HG03342 (cell line): ENCODE results near the gene TDP1.
"Not testable (repeated sequence)": the region's sequence is repeated elsewhere in the genome, so short reads cannot be mapped to it uniquely, and the experiment has no call there.

ENCODE experiments used
- ATAC-seq: cut with Tn5 transposase; IDR thresholded peaks from one replicate; pipeline ENCODE4 v1.9.1; 2021; ENCODE audit warnings: mild to moderate bottlenecking, moderate library complexity; ENCODE audit not compliant: unreplicated experiment

The TDP1 gene

GRCh38 chr14:90042496-90043252 is 86.9 kb downstream of the TDP1 start:
- ATAC-seq = no peak

- ATAC-seq = no peak
These were observed 89.9 kb downstream of the TDP1 start for GRCh38 chr14:90045616-90046015.

- ATAC-seq = no peak
These were observed 93.7 kb downstream of the TDP1 start for GRCh38 chr14:90049390-90049789.

DNA sequence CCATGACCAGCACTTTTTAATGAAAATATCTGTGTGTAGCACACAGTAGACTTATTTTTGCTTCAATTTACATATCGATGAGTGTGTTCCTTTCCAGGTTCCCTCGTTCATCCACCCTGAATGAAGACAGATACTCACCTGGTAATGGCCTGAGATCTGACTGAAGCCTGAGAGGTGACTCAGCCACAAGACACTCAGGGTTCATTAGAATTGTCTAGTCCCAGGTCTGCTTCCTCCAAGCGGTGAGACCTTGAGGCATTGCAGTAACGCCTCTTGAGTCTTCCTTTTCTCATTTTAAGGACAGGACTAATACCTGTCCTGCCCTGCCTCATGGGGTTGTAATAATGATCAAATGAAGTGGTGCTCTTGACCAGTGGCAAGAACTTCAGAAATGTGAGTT is 94.5 kb downstream of the TDP1 start:
- ATAC-seq = no peak

- no peak for ATAC-seq
These were observed 97.3 kb downstream of the TDP1 start for GRCh38 chr14:90053044-90053443.

- no peak for ATAC-seq
These were observed 99.1 kb downstream of the TDP1 start for GRCh38 chr14:90054803-90055202.

DNA sequence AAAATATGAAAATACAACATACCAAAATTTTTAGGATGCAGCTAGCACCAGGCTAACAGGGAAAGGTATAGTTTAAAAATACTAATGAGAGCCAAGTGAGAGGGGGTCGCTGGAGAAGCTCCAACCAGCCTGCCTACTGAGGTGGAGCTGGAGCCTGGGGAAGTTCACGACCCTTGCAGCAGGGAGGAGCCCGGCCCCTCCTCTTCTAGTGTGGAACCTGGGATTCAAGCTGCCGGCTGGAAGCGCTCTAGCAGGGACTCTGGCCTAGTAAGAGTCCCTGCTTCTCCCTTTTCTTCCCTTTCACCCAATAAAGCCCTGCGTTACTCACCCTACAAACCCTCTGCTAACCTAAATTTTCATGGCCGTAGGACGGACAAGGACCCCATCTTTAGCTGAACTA is 101.1 kb downstream of the TDP1 start:
- no peak for ATAC-seq

DNA sequence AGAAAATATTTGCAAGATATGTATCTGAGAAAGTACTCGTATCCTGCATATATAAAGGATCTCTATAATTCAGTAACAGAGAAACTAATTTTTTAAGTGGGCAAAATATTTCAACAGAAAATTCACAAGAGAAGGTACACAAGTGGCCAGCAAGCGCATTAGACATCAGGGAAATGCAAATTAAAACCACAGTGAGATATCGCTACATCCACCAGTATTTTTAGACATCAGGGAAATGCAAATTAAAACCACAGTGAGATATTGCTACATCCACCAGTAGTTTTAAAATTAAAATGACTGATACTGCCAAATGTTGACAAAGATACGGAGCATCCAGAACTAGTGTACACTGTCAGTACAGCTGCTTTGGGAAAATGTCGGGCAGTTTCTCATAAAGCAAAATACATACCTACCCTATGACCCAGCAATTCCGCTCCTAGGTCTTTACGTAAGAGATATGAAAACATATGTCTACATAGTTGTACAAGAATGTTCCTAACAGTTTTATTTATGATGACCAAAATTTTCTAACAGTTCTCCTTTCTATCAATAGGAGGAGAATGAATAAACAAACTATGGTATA is 103.2 kb downstream of the TDP1 start:
- no peak for ATAC-seq

DNA sequence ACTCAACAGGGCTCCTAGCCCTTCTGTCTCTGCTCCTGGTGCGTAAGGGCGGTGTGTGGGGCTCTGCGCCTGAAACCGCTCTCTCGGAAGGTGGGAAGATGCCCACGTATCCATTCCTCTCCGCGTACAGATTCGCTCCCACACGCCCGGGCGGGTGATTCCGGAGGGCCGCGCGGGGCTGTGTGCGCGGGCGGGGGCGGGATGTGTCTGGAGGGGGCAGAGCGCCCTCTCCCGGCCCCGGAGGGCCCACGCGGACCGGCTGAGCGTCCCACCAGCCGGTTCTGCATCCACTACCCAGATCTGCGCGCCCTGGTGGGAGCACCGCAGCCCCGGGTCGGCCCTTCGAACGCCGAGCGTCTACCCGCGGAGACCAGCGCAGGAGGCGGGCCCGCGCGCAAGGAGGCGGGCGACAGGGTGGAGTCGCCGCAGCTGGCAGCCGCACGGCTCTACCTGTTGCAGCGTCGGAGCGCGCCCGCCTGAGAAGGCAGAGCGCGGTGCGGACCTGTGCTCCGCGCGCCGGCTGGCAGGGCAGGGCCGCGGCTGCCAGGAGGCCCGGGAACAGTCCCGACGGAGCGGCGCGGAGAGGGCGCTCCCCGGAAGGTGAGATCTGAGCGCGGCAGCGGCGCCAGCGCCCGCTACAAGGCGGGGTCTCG is 104.7 kb downstream of the TDP1 start:
- peak; percentile 60 for ATAC-seq

DNA sequence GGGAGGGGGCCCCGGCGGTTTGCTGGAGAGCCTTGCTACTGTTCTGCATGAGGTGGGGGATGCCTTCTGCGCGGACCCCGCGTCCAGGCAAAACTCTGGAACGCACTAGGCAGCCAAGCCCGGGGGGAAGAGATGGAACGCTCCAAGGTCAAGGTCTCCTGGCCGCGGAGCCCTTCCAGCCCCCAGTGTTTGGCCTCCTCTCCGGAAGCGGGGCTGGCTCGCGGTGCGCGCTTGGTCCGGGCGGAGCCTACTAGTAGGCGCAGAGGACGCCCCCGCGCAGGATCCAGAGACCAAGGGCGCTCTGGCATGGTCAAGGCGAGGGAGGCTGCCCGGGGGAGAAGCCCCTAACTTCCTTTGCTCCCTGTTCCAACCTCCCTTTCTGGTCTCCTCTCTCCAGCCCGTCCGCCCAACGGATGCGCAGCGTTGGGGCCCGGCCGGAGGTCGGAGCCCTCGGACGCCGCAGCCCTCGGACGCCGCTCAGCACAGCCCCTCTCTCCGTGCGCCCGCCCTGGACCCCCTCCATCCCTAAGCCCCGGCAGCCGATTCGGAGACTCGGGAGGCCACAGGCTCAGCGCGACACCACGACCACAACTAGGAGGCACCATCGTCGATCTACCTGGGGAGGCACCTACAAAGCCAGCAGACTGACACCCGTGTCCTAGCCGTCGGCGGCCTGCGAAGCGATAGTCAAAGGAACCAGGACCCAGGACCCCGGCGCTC is 105.4 kb downstream of the TDP1 start:
- no peak for ATAC-seq

GRCh38 chr14:90061685-90062126 is 106.0 kb downstream of the TDP1 start, which contains the start of gene KCNK13:
TSS of gene KCNK13 (plus strand) at chr14:90061994. CDS start at chr14:90062206, 212 bp downstream.
- ATAC-seq = no peak

DNA sequence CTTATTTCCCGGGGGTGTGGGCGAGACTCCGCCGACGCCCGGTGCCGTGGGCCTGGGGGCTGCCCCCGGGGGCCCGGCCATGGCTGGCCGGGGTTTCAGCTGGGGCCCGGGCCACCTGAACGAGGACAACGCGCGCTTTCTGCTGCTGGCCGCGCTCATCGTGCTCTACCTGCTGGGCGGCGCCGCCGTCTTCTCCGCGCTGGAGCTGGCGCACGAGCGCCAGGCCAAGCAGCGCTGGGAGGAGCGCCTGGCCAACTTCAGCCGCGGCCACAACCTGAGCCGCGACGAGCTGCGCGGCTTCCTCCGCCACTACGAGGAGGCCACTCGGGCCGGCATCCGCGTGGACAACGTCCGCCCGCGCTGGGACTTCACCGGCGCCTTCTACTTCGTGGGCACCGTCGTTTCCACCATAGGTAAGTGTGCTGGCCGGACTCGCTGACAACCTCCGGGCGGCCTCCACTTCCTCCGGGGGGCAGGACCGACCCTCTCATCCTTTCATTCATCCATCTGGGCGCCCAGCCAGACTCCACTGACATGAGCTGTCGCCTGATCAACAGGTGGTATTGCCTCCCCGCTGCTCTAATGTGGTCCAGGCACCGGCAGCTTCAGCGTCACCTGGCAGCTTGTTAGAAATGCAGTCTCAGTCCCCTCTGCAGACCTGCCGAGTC is 106.5 kb downstream of the TDP1 start:
- no peak for ATAC-seq

DNA sequence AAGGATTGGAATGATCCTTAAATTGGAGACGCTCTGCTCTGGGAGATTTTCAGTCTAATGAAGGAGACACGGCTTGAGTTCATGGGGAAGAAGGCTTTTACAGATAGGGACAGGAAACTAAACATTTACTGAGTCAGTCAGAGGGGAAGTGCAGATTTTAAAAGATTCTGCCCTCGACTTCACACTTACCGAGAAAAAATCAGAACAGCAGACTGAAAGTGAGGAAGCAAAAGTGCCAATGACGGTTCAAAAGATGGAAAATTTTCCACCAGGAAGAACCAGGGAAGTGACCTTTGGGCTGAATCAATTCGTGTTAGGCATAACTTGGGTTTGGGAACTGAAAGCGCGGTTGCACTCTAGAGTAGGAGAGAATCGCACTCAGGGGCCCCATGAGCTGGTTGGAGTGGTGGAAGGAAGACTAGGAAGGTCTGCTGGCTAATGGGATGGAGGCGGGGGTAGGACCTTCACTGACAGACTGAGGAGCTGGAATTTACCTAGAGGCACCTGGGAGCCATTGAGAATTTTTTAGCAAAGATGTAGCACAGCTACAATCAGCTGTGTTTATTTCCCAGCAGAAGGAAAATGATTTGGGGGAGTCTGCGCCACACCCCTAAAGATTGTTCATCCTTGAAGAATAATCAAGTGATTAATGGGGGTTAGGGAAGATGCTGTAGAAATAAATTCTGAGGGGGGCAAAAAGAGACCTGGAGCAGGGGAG is 107.3 kb downstream of the TDP1 start:
- no peak for ATAC-seq

DNA sequence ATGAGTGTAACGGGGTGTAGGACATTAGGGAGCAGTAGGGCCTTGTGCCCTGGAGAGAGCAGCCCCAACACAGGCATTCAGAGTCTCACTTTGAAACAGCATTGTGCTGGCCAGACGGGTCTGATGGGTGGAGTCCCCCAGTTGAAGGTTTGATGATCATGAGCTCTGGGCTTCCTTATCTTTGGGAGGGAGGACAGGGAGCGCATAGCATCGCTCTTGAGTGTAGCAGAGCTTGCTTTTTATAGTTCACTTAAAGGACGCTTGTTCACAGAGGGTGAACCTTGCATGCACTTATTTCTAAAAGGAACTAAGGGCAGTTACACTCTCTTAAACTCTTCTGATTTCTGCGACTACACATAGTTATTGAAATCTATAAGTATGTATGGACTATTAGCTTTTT is 116.6 kb downstream of the TDP1 start:
- ATAC-seq = no peak

GRCh38 chr14:90079576-90079975 is 123.8 kb downstream of the TDP1 start:
- ATAC-seq = no peak

DNA sequence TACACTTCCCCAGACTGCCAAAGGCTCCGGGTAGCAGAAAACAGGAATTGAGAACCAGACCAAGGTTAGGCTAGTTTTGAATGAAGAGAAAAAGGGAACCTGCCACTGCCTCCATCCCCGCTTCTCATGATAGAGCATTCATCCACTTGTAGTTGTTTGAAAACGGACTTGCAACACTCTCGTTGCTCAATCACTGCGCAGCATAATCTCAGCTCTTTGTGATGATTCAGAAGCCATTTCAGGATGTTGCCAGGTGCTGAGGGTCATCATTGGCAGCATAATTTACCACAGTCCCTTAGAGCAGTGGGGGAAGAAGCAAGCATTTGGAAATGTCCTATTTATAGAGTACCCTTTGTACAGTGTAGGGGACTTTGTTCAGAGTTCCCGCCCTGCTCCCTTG is 131.7 kb downstream of the TDP1 start:
- ATAC-seq = peak; percentile 65

DNA sequence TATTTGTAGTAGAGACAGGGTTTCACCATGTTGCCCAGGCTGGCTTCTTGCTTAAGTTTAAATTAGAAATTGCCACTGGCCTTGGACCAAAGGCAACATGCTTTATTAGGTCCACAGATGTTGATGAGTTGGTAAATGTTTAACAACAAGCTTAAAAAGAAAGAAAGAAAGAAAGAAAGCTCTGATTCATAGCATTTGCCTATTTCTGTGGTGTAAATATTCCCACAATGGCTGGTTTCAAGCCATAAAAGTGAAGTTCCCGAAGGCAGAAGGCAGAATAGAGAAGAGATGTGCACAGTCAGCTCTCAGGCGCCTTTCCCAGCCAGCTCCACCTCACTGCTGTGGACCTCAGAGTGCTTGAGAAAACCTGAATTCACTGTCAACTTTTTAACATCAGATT is 132.4 kb downstream of the TDP1 start:
- ATAC-seq = no peak

- ATAC-seq = not testable (repeated sequence)
These were observed 133.8 kb downstream of the TDP1 start for GRCh38 chr14:90089486-90089885.

GRCh38 chr14:90091393-90091792 is 135.7 kb downstream of the TDP1 start:
- ATAC-seq = no peak

- ATAC-seq = no peak
These were observed 138.3 kb downstream of the TDP1 start for GRCh38 chr14:90093942-90094595.
